ENCODE data around the gene TBL1XR1.

Gene TBL1XR1

GRCh38 chr3:177089901-177090300 is 107.4 kb downstream of the TBL1XR1 start:
- no peak for DNase-seq (ENCODE audit: low spot score)
- no peak overlapping the region for H2BK12ac ChIP-seq (ENCODE audit: low read length)
- no peak overlapping the region for H4K91ac ChIP-seq (ENCODE audit: low read depth, low read length, poor library complexity)
- no peak overlapping the region for H3K23ac ChIP-seq (ENCODE audit: low read depth, low read length, poor library complexity)
- H3K4me3 ChIP-seq (ENCODE audit: low read length in 2 of 2) = no peak overlapping the region
- H2AFZ ChIP-seq (ENCODE audit: low read length) = no peak overlapping the region
- no CpG with 5 or more reads among the region's 1 CpG for WGBS, 2 donors (ENCODE audit: extremely low coverage in 2 of 2, insufficient read length in 2 of 2, insufficient replicate concordance in 1 of 2)
- H3K27ac ChIP-seq (replicated peaks; ENCODE audit: low read length) = no peak overlapping the region
- H2BK15ac ChIP-seq (ENCODE audit: low read length) = no peak overlapping the region
- peaks cover 0 to 84% of the 10 kb centered on the region in 2 donors for H3K36me3 ChIP-seq (replicated peaks in 1 of 2; ENCODE audit: control insufficient read depth in 2 of 2, insufficient read depth in 2 of 2, low read length in 2 of 2)
- H3K18ac ChIP-seq (ENCODE audit: low read length) = no peak overlapping the region
- H2BK120ac ChIP-seq (ENCODE audit: low read depth, low read length) = no peak overlapping the region
- peaks cover 0 to 46% of the 10 kb centered on the region in 2 donors for H3K9me3 ChIP-seq (replicated peaks in 1 of 2; ENCODE audit: control insufficient read depth in 2 of 2, insufficient read depth in 1 of 2, low read depth in 1 of 2, low read length in 2 of 2)
- no peak overlapping the region for H3K4me2 ChIP-seq (ENCODE audit: insufficient read depth, low read length, poor library complexity, severe bottlenecking)
- no peak overlapping the region for H3K14ac ChIP-seq (ENCODE audit: low read length)
- H3K27me3 ChIP-seq (ENCODE audit: control insufficient read depth in 3 of 3, insufficient read depth in 3 of 3, low read depth in 1 of 3, low read length in 3 of 3) = no peaks in the 10 kb centered on the region
- no peak overlapping the region for H3K9ac ChIP-seq (ENCODE audit: low read depth, low read length, poor library complexity)
- peaks cover 4% of the 10 kb centered on the region for H3K79me1 ChIP-seq (ENCODE audit: low read depth, low read length)
- H3K4me1 ChIP-seq (ENCODE audit: control insufficient read depth in 2 of 2, insufficient read depth in 1 of 2, low read depth in 1 of 2, low read length in 2 of 2) = no peaks in the 10 kb centered on the region
- H2AK5ac ChIP-seq (ENCODE audit: low read depth, low read length) = no peak overlapping the region
- H4K8ac ChIP-seq (ENCODE audit: low read depth, low read length) = no peak overlapping the region
- no peak overlapping the region for H3K4ac ChIP-seq (ENCODE audit: low read length)
- H2BK5ac ChIP-seq (ENCODE audit: low read length) = no peak overlapping the region

GRCh38 chr3:177089110-177089509 is 108.2 kb downstream of the TBL1XR1 start:
- no peak overlapping the region for H2BK12ac ChIP-seq (ENCODE audit: low read length)
- H4K91ac ChIP-seq (ENCODE audit: low read depth, low read length, poor library complexity) = no peak overlapping the region
- H3K4me1 ChIP-seq (ENCODE audit: control insufficient read depth in 2 of 2, insufficient read depth in 1 of 2, low read depth in 1 of 2, low read length in 2 of 2) = no peaks in the 10 kb centered on the region
- no peak overlapping the region for H2AFZ ChIP-seq (ENCODE audit: low read length)
- no peak overlapping the region for H3K4ac ChIP-seq (ENCODE audit: low read length)
- H2BK120ac ChIP-seq (ENCODE audit: low read depth, low read length) = no peak overlapping the region
- peaks cover 0 to 84% of the 10 kb centered on the region in 2 donors for H3K36me3 ChIP-seq (replicated peaks in 1 of 2; ENCODE audit: control insufficient read depth in 2 of 2, insufficient read depth in 2 of 2, low read length in 2 of 2)
- H2BK5ac ChIP-seq (ENCODE audit: low read length) = no peak overlapping the region
- no peak overlapping the region for H2BK15ac ChIP-seq (ENCODE audit: low read length)
- no peaks in the 10 kb centered on the region for H3K27me3 ChIP-seq (ENCODE audit: control insufficient read depth in 3 of 3, insufficient read depth in 3 of 3, low read depth in 1 of 3, low read length in 3 of 3)
- H3K4me3 ChIP-seq (ENCODE audit: low read length in 2 of 2) = no peak overlapping the region
- H3K4me2 ChIP-seq (ENCODE audit: insufficient read depth, low read length, poor library complexity, severe bottlenecking) = no peak overlapping the region
- H3K18ac ChIP-seq (ENCODE audit: low read length) = no peak overlapping the region
- H2AK5ac ChIP-seq (ENCODE audit: low read depth, low read length) = no peak overlapping the region
- no peak overlapping the region for H3K14ac ChIP-seq (ENCODE audit: low read length)
- no peak overlapping the region for H3K27ac ChIP-seq (replicated peaks; ENCODE audit: low read length)
- peaks cover 4% of the 10 kb centered on the region for H3K79me1 ChIP-seq (ENCODE audit: low read depth, low read length)
- WGBS, 2 donors (ENCODE audit: extremely low coverage in 2 of 2, insufficient read length in 2 of 2, insufficient replicate concordance in 1 of 2) = no CpG with 5 or more reads among the region's 3 CpGs
- H4K8ac ChIP-seq (ENCODE audit: low read depth, low read length) = no peak overlapping the region
- no peak overlapping the region for H3K9ac ChIP-seq (ENCODE audit: low read depth, low read length, poor library complexity)
- H3K9me3 ChIP-seq (replicated peaks in 1 of 2; ENCODE audit: control insufficient read depth in 2 of 2, insufficient read depth in 1 of 2, low read depth in 1 of 2, low read length in 2 of 2) = peaks cover 0 to 40% of the 10 kb centered on the region in 2 donors
- H3K23ac ChIP-seq (ENCODE audit: low read depth, low read length, poor library complexity) = no peak overlapping the region
- no peak for DNase-seq (ENCODE audit: low spot score)

- no peak overlapping the region for H3K18ac ChIP-seq (ENCODE audit: low read length)
- H2BK120ac ChIP-seq (ENCODE audit: low read depth, low read length) = no peak overlapping the region
- no peak overlapping the region for H2BK5ac ChIP-seq (ENCODE audit: low read length)
- H3K4me2 ChIP-seq (ENCODE audit: insufficient read depth, low read length, poor library complexity, severe bottlenecking) = no peak overlapping the region
- H4K91ac ChIP-seq (ENCODE audit: low read depth, low read length, poor library complexity) = no peak overlapping the region
- no CpG with 5 or more reads among the region's 2 CpGs for WGBS, 2 donors (ENCODE audit: extremely low coverage in 2 of 2, insufficient read length in 2 of 2, insufficient replicate concordance in 1 of 2)
- H3K27ac ChIP-seq (replicated peaks; ENCODE audit: low read length) = no peak overlapping the region
- H3K79me1 ChIP-seq (ENCODE audit: low read depth, low read length) = peaks cover 4% of the 10 kb centered on the region
- no peak overlapping the region for H3K23ac ChIP-seq (ENCODE audit: low read depth, low read length, poor library complexity)
- DNase-seq (ENCODE audit: low spot score) = no peak
- H4K8ac ChIP-seq (ENCODE audit: low read depth, low read length) = no peak overlapping the region
- no peak overlapping the region for H2BK15ac ChIP-seq (ENCODE audit: low read length)
- no peaks in the 10 kb centered on the region for H3K27me3 ChIP-seq (ENCODE audit: control insufficient read depth in 3 of 3, insufficient read depth in 3 of 3, low read depth in 1 of 3, low read length in 3 of 3)
- no peak overlapping the region for H3K9ac ChIP-seq (ENCODE audit: low read depth, low read length, poor library complexity)
- H2BK12ac ChIP-seq (ENCODE audit: low read length) = no peak overlapping the region
- no peak overlapping the region for H2AFZ ChIP-seq (ENCODE audit: low read length)
- no peak overlapping the region for H2AK5ac ChIP-seq (ENCODE audit: low read depth, low read length)
- peaks cover 0 to 13% of the 10 kb centered on the region in 2 donors for H3K9me3 ChIP-seq (replicated peaks in 1 of 2; ENCODE audit: control insufficient read depth in 2 of 2, insufficient read depth in 1 of 2, low read depth in 1 of 2, low read length in 2 of 2)
- H3K4me1 ChIP-seq (ENCODE audit: control insufficient read depth in 2 of 2, insufficient read depth in 1 of 2, low read depth in 1 of 2, low read length in 2 of 2) = no peaks in the 10 kb centered on the region
- H3K36me3 ChIP-seq (replicated peaks in 1 of 2; ENCODE audit: control insufficient read depth in 2 of 2, insufficient read depth in 2 of 2, low read length in 2 of 2) = peaks cover 0 to 74% of the 10 kb centered on the region in 2 donors
- no peak overlapping the region for H3K14ac ChIP-seq (ENCODE audit: low read length)
- H3K4ac ChIP-seq (ENCODE audit: low read length) = no peak overlapping the region
- no peak overlapping the region for H3K4me3 ChIP-seq (ENCODE audit: low read length in 2 of 2)
Observed at GRCh38 chr3:177085794-177086193, 111.5 kb downstream of the TBL1XR1 start.

- no peak overlapping the region for H3K4ac ChIP-seq (ENCODE audit: low read length)
- H4K91ac ChIP-seq (ENCODE audit: low read depth, low read length, poor library complexity) = no peak overlapping the region
- H3K9me3 ChIP-seq (replicated peaks in 1 of 2; ENCODE audit: control insufficient read depth in 2 of 2, insufficient read depth in 1 of 2, low read depth in 1 of 2, low read length in 2 of 2) = peaks cover 0 to 12% of the 10 kb centered on the region in 2 donors
- H2AFZ ChIP-seq (ENCODE audit: low read length) = no peak overlapping the region
- H3K79me1 ChIP-seq (ENCODE audit: low read depth, low read length) = peaks cover 2% of the 10 kb centered on the region
- H3K4me2 ChIP-seq (ENCODE audit: insufficient read depth, low read length, poor library complexity, severe bottlenecking) = no peak overlapping the region
- no peak for DNase-seq (ENCODE audit: low spot score)
- H3K14ac ChIP-seq (ENCODE audit: low read length) = no peak overlapping the region
- H2BK12ac ChIP-seq (ENCODE audit: low read length) = no peak overlapping the region
- no CpG with 5 or more reads among the region's 3 CpGs for WGBS, 2 donors (ENCODE audit: extremely low coverage in 2 of 2, insufficient read length in 2 of 2, insufficient replicate concordance in 1 of 2)
- no peak overlapping the region for H3K18ac ChIP-seq (ENCODE audit: low read length)
- H3K9ac ChIP-seq (ENCODE audit: low read depth, low read length, poor library complexity) = no peak overlapping the region
- H2BK15ac ChIP-seq (ENCODE audit: low read length) = no peak overlapping the region
- no peaks in the 10 kb centered on the region for H3K27me3 ChIP-seq (ENCODE audit: control insufficient read depth in 3 of 3, insufficient read depth in 3 of 3, low read depth in 1 of 3, low read length in 3 of 3)
- no peak overlapping the region for H3K27ac ChIP-seq (replicated peaks; ENCODE audit: low read length)
- H3K4me1 ChIP-seq (ENCODE audit: control insufficient read depth in 2 of 2, insufficient read depth in 1 of 2, low read depth in 1 of 2, low read length in 2 of 2) = no peaks in the 10 kb centered on the region
- no peak overlapping the region for H2BK5ac ChIP-seq (ENCODE audit: low read length)
- H3K36me3 ChIP-seq (replicated peaks in 1 of 2; ENCODE audit: control insufficient read depth in 2 of 2, insufficient read depth in 2 of 2, low read length in 2 of 2) = peaks cover 0 to 73% of the 10 kb centered on the region in 2 donors
- H2AK5ac ChIP-seq (ENCODE audit: low read depth, low read length) = no peak overlapping the region
- no peak overlapping the region for H3K4me3 ChIP-seq (ENCODE audit: low read length in 2 of 2)
- no peak overlapping the region for H4K8ac ChIP-seq (ENCODE audit: low read depth, low read length)
- no peak overlapping the region for H2BK120ac ChIP-seq (ENCODE audit: low read depth, low read length)
- H3K23ac ChIP-seq (ENCODE audit: low read depth, low read length, poor library complexity) = no peak overlapping the region
Observed at GRCh38 chr3:177084616-177085015, 112.7 kb downstream of the TBL1XR1 start.

All from neuronal stem cell (in vitro differentiated cells).